HepG2 (cell line): Measurements from ENCODE around the gene TEX29.

Source experiments
- CHD4 ChIP-seq: fragments of 200-600 bp; sonication (generic); IDR thresholded peaks from 2 replicates; pipeline ENCODE4 v1.7.0; 2017; ENCODE audit warnings: mild to moderate bottlenecking, low read length, borderline replicate concordance
- CTCF ChIP-seq: sonication (generic); formaldehyde crosslinking; IDR thresholded peaks from 2 replicates; pipeline ENCODE4 v1.5.0; 2020; ENCODE audit warnings: mild to moderate bottlenecking, missing genetic modification reagents, moderate library complexity
- EHMT2 ChIP-seq: fragments of 200-600 bp; sonication (generic); IDR thresholded peaks from 2 replicates; pipeline ENCODE4 v1.7.0; 2017; ENCODE audit warnings: antibody characterized with exemption, low read depth, low read length, borderline replicate concordance
- REST ChIP-seq, 2 experiments: IDR thresholded peaks; 2 replicates each; pipeline ENCODE4 v1.6.1; 2011 to 2012; ENCODE audit warnings: low read length in 2 of 2, borderline replicate concordance in 1 of 2, low read depth in 1 of 2, mild to moderate bottlenecking in 1 of 2, moderate library complexity in 1 of 2
- ZBTB44 ChIP-seq: sonication (generic); formaldehyde crosslinking; IDR thresholded peaks from 2 replicates; pipeline ENCODE4 v1.4.0; 2020; ENCODE audit warnings: missing genetic modification reagents

- TF ChIP-seq CTCF (CRISPR knock-in tag) (no peak), EHMT2 (no peak), REST (IDR thresholded peaks at IDR 0.05; ENCODE audit: borderline replicate concordance in 1 of 2, low read depth in 1 of 2, low read length in 2 of 2) (no peak), CHD4 (no peak), ZBTB44 (CRISPR knock-in tag) (no peak)
These were observed 47.6 kb downstream of the TEX29 start for GRCh38 chr13:111368091-111368490.
